ENCODE measurements around the gene SPEM1.

The SPEM1 gene

DNA sequence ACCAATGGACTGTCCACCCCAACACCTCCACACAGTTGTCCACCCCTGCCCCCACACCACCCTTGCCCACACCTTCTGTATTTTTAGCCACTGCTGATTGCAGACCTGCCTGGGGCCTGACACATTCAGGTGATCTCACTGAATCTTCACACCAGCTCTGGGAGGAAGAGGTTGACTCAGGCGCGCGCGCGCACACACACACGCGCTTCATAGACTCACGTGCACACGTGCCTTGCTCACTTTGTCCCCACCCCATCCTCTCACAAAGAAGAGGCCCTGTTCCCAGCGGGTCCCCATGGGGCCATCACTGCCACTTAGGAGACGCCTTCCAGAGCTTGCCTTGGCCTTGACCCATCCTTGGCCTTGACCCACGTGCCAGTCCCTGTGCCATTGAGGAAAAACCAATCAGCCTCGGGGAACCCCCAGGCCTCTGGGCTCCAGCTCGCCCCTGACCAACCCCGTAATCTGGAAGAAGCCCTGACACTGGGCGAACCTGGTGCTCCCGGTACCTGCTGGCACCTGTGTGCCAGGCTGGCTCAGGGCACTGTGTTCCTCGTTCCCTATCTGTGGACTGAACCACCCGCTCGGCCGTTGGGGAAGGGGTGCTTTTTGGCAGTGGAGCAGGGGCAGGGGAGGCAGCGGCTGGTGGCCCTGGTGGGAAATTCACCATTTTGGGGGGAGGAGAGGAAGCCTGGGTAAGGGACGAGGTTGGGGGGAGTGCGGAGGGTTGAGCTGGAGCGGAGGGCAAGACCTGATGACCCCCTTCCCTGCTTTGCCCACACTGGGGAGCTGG lies 9.3 kb upstream of the SPEM1 start:
- ChIA-PET POLR2A (no interaction called here), CTCF (interaction anchor here (1.7 kb wide), 1 partner anchor 25 kb away, joined by 9 read pairs; the partner anchor contains the start of gene TMEM102)
- Histone ChIP-seq H3K36me3 (ENCODE audit: control insufficient read depth in 4 of 4, insufficient read depth in 4 of 4, low read length in 3 of 4) (peaks cover 0 to 6% (median 0%) of the 10 kb centered on the region in 4 experiments), H3K9me3 (ENCODE audit: control extremely low read depth in 1 of 5, control insufficient read depth in 4 of 5, insufficient read depth in 2 of 5, low read depth in 1 of 5, low read length in 4 of 5) (no peaks in the 10 kb centered on the region), H3K4me3 (ENCODE audit: control insufficient read depth in 1 of 7, extremely low read depth in 1 of 7, insufficient read depth in 4 of 7, low read depth in 2 of 7, low read length in 6 of 7) (no peak overlapping the region), H3K27me3 (replicated peaks in 2 of 5; ENCODE audit: control insufficient read depth in 4 of 5, insufficient read depth in 5 of 5, low read length in 4 of 5) (peaks cover 0 to 2% (median under 1%) of the 10 kb centered on the region in 5 experiments), H3K27ac (ENCODE audit: insufficient read depth in 1 of 2, low read depth in 1 of 2, low read length in 2 of 2, poor library complexity in 1 of 2, severe bottlenecking in 2 of 2) (no peak overlapping the region), H3K4me1 (ENCODE audit: control extremely low read depth in 1 of 4, control insufficient read depth in 4 of 4, insufficient read depth in 4 of 4, low read length in 3 of 4) (peaks cover 0 to 17% (median 7%) of the 10 kb centered on the region in 4 experiments)
- DNase-seq = no peak
- WGBS (ENCODE audit: insufficient coverage) = 95% methylated on average over 20 of the region's 25 CpGs

- CTCF ChIA-PET = interaction anchor here (1.7 kb wide), 1 partner anchor 24 kb away, joined by 9 read pairs; the partner anchor contains the start of gene TMEM102
- Histone ChIP-seq H3K4me3 (ENCODE audit: control insufficient read depth in 1 of 7, extremely low read depth in 1 of 7, insufficient read depth in 4 of 7, low read depth in 2 of 7, low read length in 6 of 7) (no peak overlapping the region), H3K27me3 (replicated peaks in 2 of 5; ENCODE audit: control insufficient read depth in 4 of 5, insufficient read depth in 5 of 5, low read length in 4 of 5) (no peaks in the 10 kb centered on the region), H3K9me3 (ENCODE audit: control extremely low read depth in 1 of 5, control insufficient read depth in 4 of 5, insufficient read depth in 2 of 5, low read depth in 1 of 5, low read length in 4 of 5) (no peaks in the 10 kb centered on the region), H3K27ac (ENCODE audit: insufficient read depth in 1 of 2, low read depth in 1 of 2, low read length in 2 of 2, poor library complexity in 1 of 2, severe bottlenecking in 2 of 2) (no peak overlapping the region), H3K36me3 (ENCODE audit: control insufficient read depth in 4 of 4, insufficient read depth in 4 of 4, low read length in 3 of 4) (peaks cover 0 to 6% (median 0%) of the 10 kb centered on the region in 4 experiments), H3K4me1 (ENCODE audit: control extremely low read depth in 1 of 4, control insufficient read depth in 4 of 4, insufficient read depth in 4 of 4, low read length in 3 of 4) (peaks cover 0 to 17% (median 6%) of the 10 kb centered on the region in 4 experiments)
- WGBS (ENCODE audit: insufficient coverage) = 98% methylated on average over 5 of the region's 8 CpGs
- POLR2A ChIA-PET = no interaction called here
- DNase-seq = no peak
These were observed 8.7 kb upstream of the SPEM1 start for GRCh38 chr17:7411427-7411750.

- ChIA-PET CTCF (interaction anchor here (0.6 to 1.7 kb wide), 2 partner anchors 58 to 656 kb away, joined by 3 to 4 read pairs; partner anchors contain the start of gene TMEM95), POLR2A (no interaction called here)
- H3K4me3 ChIP-seq (ENCODE audit: control insufficient read depth in 1 of 7, extremely low read depth in 1 of 7, insufficient read depth in 4 of 7, low read depth in 2 of 7, low read length in 6 of 7) = no peak overlapping the region
- H3K36me3 ChIP-seq (ENCODE audit: control insufficient read depth in 4 of 4, insufficient read depth in 4 of 4, low read length in 3 of 4) = peaks cover 0 to 6% (median 2%) of the 10 kb centered on the region in 4 experiments
- no peak overlapping the region for H3K27ac ChIP-seq (ENCODE audit: insufficient read depth in 1 of 2, low read depth in 1 of 2, low read length in 2 of 2, poor library complexity in 1 of 2, severe bottlenecking in 2 of 2)
- H3K27me3 ChIP-seq (replicated peaks in 2 of 5; ENCODE audit: control insufficient read depth in 4 of 5, insufficient read depth in 5 of 5, low read length in 4 of 5) = no peaks in the 10 kb centered on the region
- H3K4me1 ChIP-seq (ENCODE audit: control extremely low read depth in 1 of 4, control insufficient read depth in 4 of 4, insufficient read depth in 4 of 4, low read length in 3 of 4) = peaks cover 0 to 6% (median under 1%) of the 10 kb centered on the region in 4 experiments
- 99% methylated on average over 6 of the region's 6 CpGs for WGBS (ENCODE audit: insufficient coverage)
- no peaks in the 10 kb centered on the region for H3K9me3 ChIP-seq (ENCODE audit: control extremely low read depth in 1 of 5, control insufficient read depth in 4 of 5, insufficient read depth in 2 of 5, low read depth in 1 of 5, low read length in 4 of 5)
- DNase-seq = no peak
These were observed 6.7 kb upstream of the SPEM1 start for GRCh38 chr17:7413346-7413985.

DNA sequence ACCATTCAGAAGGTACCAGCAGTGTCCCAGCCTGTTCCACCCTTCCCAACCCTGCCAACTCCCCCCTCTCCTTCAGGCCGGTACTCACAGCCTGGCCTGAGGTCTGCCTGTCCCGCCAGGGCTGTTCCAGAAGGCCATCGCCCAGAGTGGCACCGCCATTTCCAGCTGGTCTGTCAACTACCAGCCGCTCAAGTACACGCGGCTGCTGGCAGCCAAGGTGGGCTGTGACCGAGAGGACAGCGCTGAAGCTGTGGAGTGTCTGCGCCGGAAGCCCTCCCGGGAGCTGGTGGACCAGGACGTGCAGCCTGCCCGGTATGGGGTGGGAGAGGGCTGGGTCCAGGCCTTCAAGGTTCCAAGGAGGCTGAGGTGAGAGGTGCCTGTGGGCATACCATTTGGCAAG lies 5.3 kb upstream of the SPEM1 start:
- 95% methylated on average over 14 of the region's 14 CpGs for WGBS (ENCODE audit: insufficient coverage)
- no peaks in the 10 kb centered on the region for H3K27me3 ChIP-seq (replicated peaks in 2 of 5; ENCODE audit: control insufficient read depth in 4 of 5, insufficient read depth in 5 of 5, low read length in 4 of 5)
- ChIA-PET POLR2A (no interaction called here), CTCF (no interaction called here)
- no peaks in the 10 kb centered on the region for H3K4me1 ChIP-seq (ENCODE audit: control extremely low read depth in 1 of 4, control insufficient read depth in 4 of 4, insufficient read depth in 4 of 4, low read length in 3 of 4)
- peaks cover 0 to 4% (median 2%) of the 10 kb centered on the region in 4 experiments for H3K36me3 ChIP-seq (ENCODE audit: control insufficient read depth in 4 of 4, insufficient read depth in 4 of 4, low read length in 3 of 4)
- DNase-seq = no peak
- no peak overlapping the region for H3K4me3 ChIP-seq (ENCODE audit: control insufficient read depth in 1 of 7, extremely low read depth in 1 of 7, insufficient read depth in 4 of 7, low read depth in 2 of 7, low read length in 6 of 7)
- no peak overlapping the region for H3K27ac ChIP-seq (ENCODE audit: insufficient read depth in 1 of 2, low read depth in 1 of 2, low read length in 2 of 2, poor library complexity in 1 of 2, severe bottlenecking in 2 of 2)
- H3K9me3 ChIP-seq (ENCODE audit: control extremely low read depth in 1 of 5, control insufficient read depth in 4 of 5, insufficient read depth in 2 of 5, low read depth in 1 of 5, low read length in 4 of 5) = no peaks in the 10 kb centered on the region

- H3K4me3 ChIP-seq (ENCODE audit: control insufficient read depth in 1 of 7, extremely low read depth in 1 of 7, insufficient read depth in 4 of 7, low read depth in 2 of 7, low read length in 6 of 7) = no peak overlapping the region
- CTCF ChIA-PET = no interaction called here
- H3K4me1 ChIP-seq (ENCODE audit: control extremely low read depth in 1 of 4, control insufficient read depth in 4 of 4, insufficient read depth in 4 of 4, low read length in 3 of 4) = no peaks in the 10 kb centered on the region
- H3K9me3 ChIP-seq (ENCODE audit: control extremely low read depth in 1 of 5, control insufficient read depth in 4 of 5, insufficient read depth in 2 of 5, low read depth in 1 of 5, low read length in 4 of 5) = no peaks in the 10 kb centered on the region
- H3K27ac ChIP-seq (ENCODE audit: insufficient read depth in 1 of 2, low read depth in 1 of 2, low read length in 2 of 2, poor library complexity in 1 of 2, severe bottlenecking in 2 of 2) = no peak overlapping the region
- POLR2A ChIA-PET = no interaction called here
- no peaks in the 10 kb centered on the region for H3K27me3 ChIP-seq (replicated peaks in 2 of 5; ENCODE audit: control insufficient read depth in 4 of 5, insufficient read depth in 5 of 5, low read length in 4 of 5)
- no peak for DNase-seq
- peaks cover 0 to 4% (median 2%) of the 10 kb centered on the region in 4 experiments for H3K36me3 ChIP-seq (ENCODE audit: control insufficient read depth in 4 of 4, insufficient read depth in 4 of 4, low read length in 3 of 4)
- WGBS (ENCODE audit: insufficient coverage) = 97% methylated on average over 21 of the region's 23 CpGs
These were observed 4.3 kb upstream of the SPEM1 start for GRCh38 chr17:7415784-7416183.

- Histone ChIP-seq H3K4me3 (ENCODE audit: control insufficient read depth in 1 of 7, extremely low read depth in 1 of 7, insufficient read depth in 4 of 7, low read depth in 2 of 7, low read length in 6 of 7) (no peak overlapping the region), H3K4me1 (ENCODE audit: control extremely low read depth in 1 of 4, control insufficient read depth in 4 of 4, insufficient read depth in 4 of 4, low read length in 3 of 4) (no peaks in the 10 kb centered on the region), H3K9me3 (ENCODE audit: control extremely low read depth in 1 of 5, control insufficient read depth in 4 of 5, insufficient read depth in 2 of 5, low read depth in 1 of 5, low read length in 4 of 5) (no peaks in the 10 kb centered on the region), H3K36me3 (ENCODE audit: control insufficient read depth in 4 of 4, insufficient read depth in 4 of 4, low read length in 3 of 4) (peaks cover 0 to 4% (median 2%) of the 10 kb centered on the region in 4 experiments), H3K27ac (ENCODE audit: insufficient read depth in 1 of 2, low read depth in 1 of 2, low read length in 2 of 2, poor library complexity in 1 of 2, severe bottlenecking in 2 of 2) (no peak overlapping the region), H3K27me3 (replicated peaks in 2 of 5; ENCODE audit: control insufficient read depth in 4 of 5, insufficient read depth in 5 of 5, low read length in 4 of 5) (no peaks in the 10 kb centered on the region)
- CTCF ChIA-PET = interaction anchor here (1.4 kb wide), 1 partner anchor 20 kb away, joined by 4 read pairs; no protein-coding TSS in a partner anchor
- POLR2A ChIA-PET = no interaction called here
- WGBS (ENCODE audit: insufficient coverage) = 90% methylated on average over 5 of the region's 6 CpGs
- DNase-seq = no peak
These were observed 3.8 kb upstream of the SPEM1 start for GRCh38 chr17:7416323-7416722.

- H3K4me1 ChIP-seq (ENCODE audit: control extremely low read depth in 1 of 4, control insufficient read depth in 4 of 4, insufficient read depth in 4 of 4, low read length in 3 of 4) = no peaks in the 10 kb centered on the region
- DNase-seq = no peak
- H3K27ac ChIP-seq (ENCODE audit: insufficient read depth in 1 of 2, low read depth in 1 of 2, low read length in 2 of 2, poor library complexity in 1 of 2, severe bottlenecking in 2 of 2) = no peak overlapping the region
- H3K27me3 ChIP-seq (replicated peaks in 2 of 5; ENCODE audit: control insufficient read depth in 4 of 5, insufficient read depth in 5 of 5, low read length in 4 of 5) = no peaks in the 10 kb centered on the region
- H3K9me3 ChIP-seq (ENCODE audit: control extremely low read depth in 1 of 5, control insufficient read depth in 4 of 5, insufficient read depth in 2 of 5, low read depth in 1 of 5, low read length in 4 of 5) = no peaks in the 10 kb centered on the region
- WGBS (ENCODE audit: insufficient coverage) = 96% methylated on average over 38 of the region's 54 CpGs
- no peak overlapping the region for H3K4me3 ChIP-seq (ENCODE audit: control insufficient read depth in 1 of 7, extremely low read depth in 1 of 7, insufficient read depth in 4 of 7, low read depth in 2 of 7, low read length in 6 of 7)
- CTCF ChIA-PET = interaction anchor here (1.4 kb wide), 1 partner anchor 19 kb away, joined by 4 read pairs; no protein-coding TSS in a partner anchor
- POLR2A ChIA-PET = no interaction called here
- H3K36me3 ChIP-seq (ENCODE audit: control insufficient read depth in 4 of 4, insufficient read depth in 4 of 4, low read length in 3 of 4) = peaks cover 0 to 4% (median 2%) of the 10 kb centered on the region in 4 experiments
These were observed 3.0 kb upstream of the SPEM1 start for GRCh38 chr17:7417056-7417655.
